Duodenal mucosa (tissue), 2 donors: ENCODE measurements around the gene AXL.
A peak's percentile ranks its signal among the peaks of the same experiment; 100 is the strongest.

Experiments used
- H3K27ac ChIP-seq: one replicate; pipeline ENCODE4 v1.7.0; 2013; ENCODE audit warnings: low read depth, low read length
- H3K27me3 ChIP-seq, 2 donors: one replicate each; pipeline ENCODE4 v1.7.0; 2013; ENCODE audit warnings: low read length in 2 of 2, control low read depth in 1 of 2; ENCODE audit not compliant: insufficient read depth in 2 of 2, control insufficient read depth in 1 of 2
- H3K36me3 ChIP-seq, 2 donors: one replicate each; pipeline ENCODE4 v1.7.0; 2013; ENCODE audit warnings: low read length in 2 of 2, control low read depth in 1 of 2; ENCODE audit not compliant: insufficient read depth in 2 of 2, control insufficient read depth in 1 of 2
- H3K4me1 ChIP-seq, 2 donors: one replicate each; pipeline ENCODE4 v1.7.0; 2013; ENCODE audit warnings: low read length in 2 of 2, control low read depth in 1 of 2; ENCODE audit not compliant: insufficient read depth in 2 of 2, control insufficient read depth in 1 of 2
- H3K4me3 ChIP-seq, 2 donors: one replicate each; pipeline ENCODE4 v1.7.0; 2013; ENCODE audit warnings: low read length in 2 of 2, low read depth in 1 of 2
- H3K9ac ChIP-seq, 2 donors: one replicate each; pipeline ENCODE4 v1.7.0; 2013; ENCODE audit warnings: low read length in 2 of 2, low read depth in 1 of 2
- H3K9me3 ChIP-seq, 2 donors: one replicate each; pipeline ENCODE4 v1.7.0; 2013; ENCODE audit warnings: low read length in 2 of 2, control low read depth in 1 of 2; ENCODE audit not compliant: control insufficient read depth in 1 of 2

AXL gene

GRCh38 chr19:41298348-41298964, 79.4 kb downstream of the AXL start:
- Histone ChIP-seq H3K9ac (peak overlapping the region; percentile 41), H3K27me3 (no peaks in the 10 kb centered on the region), H3K4me3 (peak overlapping the region in 1 of 2 donors; percentile 1), H3K27ac (peak overlapping the region; percentile 77), H3K9me3 (no peaks in the 10 kb centered on the region), H3K4me1 (peaks cover 50 to 61% of the 10 kb centered on the region in 2 donors), H3K36me3 (peaks cover 68 to 83% of the 10 kb centered on the region in 2 donors)

GRCh38 chr19:41299046-41299754, 80.2 kb downstream of the AXL start:
- peaks cover 68 to 83% of the 10 kb centered on the region in 2 donors for H3K36me3 ChIP-seq
- H3K4me3 ChIP-seq = no peak overlapping the region
- H3K4me1 ChIP-seq = peaks cover 50 to 68% of the 10 kb centered on the region in 2 donors
- no peaks in the 10 kb centered on the region for H3K27me3 ChIP-seq
- H3K9me3 ChIP-seq = no peaks in the 10 kb centered on the region
- peak overlapping the region; percentile 77 for H3K27ac ChIP-seq
- H3K9ac ChIP-seq = peak overlapping the region in 1 of 2 donors; percentile 41

GRCh38 chr19:41299755-41300089, 80.7 kb downstream of the AXL start:
- no peak overlapping the region for H3K9ac ChIP-seq
- peaks cover 54 to 72% of the 10 kb centered on the region in 2 donors for H3K4me1 ChIP-seq
- H3K27ac ChIP-seq = no peak overlapping the region
- H3K9me3 ChIP-seq = no peaks in the 10 kb centered on the region
- no peaks in the 10 kb centered on the region for H3K27me3 ChIP-seq
- peaks cover 68 to 83% of the 10 kb centered on the region in 2 donors for H3K36me3 ChIP-seq
- no peak overlapping the region for H3K4me3 ChIP-seq

- H3K36me3 ChIP-seq = peaks cover 69 to 83% of the 10 kb centered on the region in 2 donors
- peaks cover 45 to 72% of the 10 kb centered on the region in 2 donors for H3K4me1 ChIP-seq
- no peak overlapping the region for H3K9ac ChIP-seq
- no peaks in the 10 kb centered on the region for H3K9me3 ChIP-seq
- no peak overlapping the region for H3K27ac ChIP-seq
- H3K27me3 ChIP-seq = no peaks in the 10 kb centered on the region
- no peak overlapping the region for H3K4me3 ChIP-seq
These were observed 81.5 kb downstream of the AXL start for GRCh38 chr19:41300555-41300954.

GRCh38 chr19:41302624-41303351, 83.8 kb downstream of the AXL start:
- H3K9ac ChIP-seq = no peak overlapping the region
- peaks cover 28 to 62% of the 10 kb centered on the region in 2 donors for H3K4me1 ChIP-seq
- H3K9me3 ChIP-seq = no peaks in the 10 kb centered on the region
- H3K27me3 ChIP-seq = no peaks in the 10 kb centered on the region
- no peak overlapping the region for H3K27ac ChIP-seq
- peaks cover 56 to 79% of the 10 kb centered on the region in 2 donors for H3K36me3 ChIP-seq
- H3K4me3 ChIP-seq = no peak overlapping the region

GRCh38 chr19:41303954-41304353, 84.9 kb downstream of the AXL start:
- H3K36me3 ChIP-seq = peaks cover 50 to 76% of the 10 kb centered on the region in 2 donors
- H3K27ac ChIP-seq = no peak overlapping the region
- no peaks in the 10 kb centered on the region for H3K9me3 ChIP-seq
- no peaks in the 10 kb centered on the region for H3K27me3 ChIP-seq
- no peak overlapping the region for H3K4me3 ChIP-seq
- H3K4me1 ChIP-seq = peaks cover 29 to 62% of the 10 kb centered on the region in 2 donors
- H3K9ac ChIP-seq = no peak overlapping the region

- Histone ChIP-seq H3K9me3 (no peaks in the 10 kb centered on the region), H3K27ac (no peak overlapping the region), H3K27me3 (no peaks in the 10 kb centered on the region), H3K4me1 (peaks cover 25 to 58% of the 10 kb centered on the region in 2 donors), H3K36me3 (peaks cover 45 to 72% of the 10 kb centered on the region in 2 donors), H3K4me3 (no peak overlapping the region), H3K9ac (no peak overlapping the region)
These were observed 85.9 kb downstream of the AXL start for GRCh38 chr19:41304706-41305483.

- peaks cover 28 to 59% of the 10 kb centered on the region in 2 donors for H3K4me1 ChIP-seq
- H3K27ac ChIP-seq = no peak overlapping the region
- H3K36me3 ChIP-seq = peaks cover 37 to 63% of the 10 kb centered on the region in 2 donors
- H3K9me3 ChIP-seq = no peaks in the 10 kb centered on the region
- H3K9ac ChIP-seq = no peak overlapping the region
- no peaks in the 10 kb centered on the region for H3K27me3 ChIP-seq
- no peak overlapping the region for H3K4me3 ChIP-seq
These were observed 87.1 kb downstream of the AXL start for GRCh38 chr19:41305927-41306793.
